CD4-positive, CD25-positive, alpha-beta regulatory T cell (primary cell): ENCODE measurements around the gene SH3TC1. TPM values are rescaled to one million over a fixed set of nuclear protein-coding genes. Genes with fewer than 3 reads are reported as not detected.

Experiments used
- ATAC-seq, 2 donors: fragments of 150-1000 bp; cut with Tn5 transposase; one replicate each; pipeline ENCODE4 v1.10.0; 2021; ENCODE audit warnings: low read depth in 2 of 2, moderate number of reproducible peaks in 2 of 2, moderate library complexity in 1 of 2
- DNase-seq, 3 donors: peaks; one replicate each; pipeline versions ENCODE4 v3.0.0 to v3.0.0-alpha.2; 2012 to 2022; ENCODE audit warnings: mixed read lengths in 1 of 3
- H3K27ac ChIP-seq: one replicate; pipeline ENCODE4 v1.7.0; 2013; ENCODE audit warnings: mild to moderate bottlenecking, low read length; ENCODE audit not compliant: insufficient read depth, poor library complexity, severe bottlenecking
- H3K27me3 ChIP-seq: one replicate; pipeline ENCODE4 v1.7.0; 2013; ENCODE audit warnings: low read length; ENCODE audit not compliant: control insufficient read depth, insufficient read depth
- H3K36me3 ChIP-seq: one replicate; pipeline ENCODE4 v1.7.0; 2013; ENCODE audit warnings: mild to moderate bottlenecking, low read length, moderate library complexity; ENCODE audit not compliant: control insufficient read depth, insufficient read depth
- H3K4me1 ChIP-seq: 2 replicates; pipeline ENCODE4 v1.7.0; 2013; ENCODE audit warnings: mild to moderate bottlenecking, low read length; ENCODE audit not compliant: insufficient read depth, control insufficient read depth, poor library complexity, severe bottlenecking
- H3K4me3 ChIP-seq: one replicate; pipeline ENCODE4 v1.7.0; 2013; ENCODE audit warnings: low read depth, mild to moderate bottlenecking, low read length, moderate library complexity
- H3K9me3 ChIP-seq, 2 experiments: 1 replicate in 1 of 2; 2 replicates in 1 of 2; pipeline ENCODE4 v1.7.0; 2013; ENCODE audit warnings: low read length in 2 of 2, mild to moderate bottlenecking in 1 of 2, moderate library complexity in 1 of 2; ENCODE audit not compliant: control insufficient read depth in 2 of 2
- H3K27ac Mint-ChIP-seq, 3 donors: one replicate each; pipeline ENCODE4 v1.8.0; 2020 to 2022; ENCODE audit warnings: mild to moderate bottlenecking in 3 of 3, mixed read lengths in 3 of 3, moderate library complexity in 2 of 3
- H3K27me3 Mint-ChIP-seq: one replicate; pipeline ENCODE4 v1.8.0; 2022; ENCODE audit warnings: mild to moderate bottlenecking, mixed read lengths
- H3K36me3 Mint-ChIP-seq: one replicate; pipeline ENCODE4 v1.8.0; 2020; ENCODE audit warnings: mixed read lengths
- H3K4me1 Mint-ChIP-seq, 4 donors: one replicate each; pipeline ENCODE4 v1.8.0; 2020 to 2022; ENCODE audit warnings: mixed read lengths in 4 of 4, mild to moderate bottlenecking in 1 of 4
- H3K4me3 Mint-ChIP-seq, 4 donors: one replicate each; pipeline ENCODE4 v1.8.0; 2020 to 2022; ENCODE audit warnings: mild to moderate bottlenecking in 4 of 4, mixed read lengths in 4 of 4, moderate library complexity in 3 of 4
- H3K9me3 Mint-ChIP-seq, 7 donors: one replicate each; pipeline ENCODE4 v1.8.0; 2020 to 2022; ENCODE audit warnings: mixed read lengths in 7 of 7, mild to moderate bottlenecking in 3 of 7, moderate library complexity in 2 of 7
- polyA plus RNA-seq, 4 donors: library from polyadenylated mRNA; unstranded; fragments of 300-500 nt; fragmentation: Illumina TruSeq; gene quantifications; one replicate each; pipeline ENCODE4 v1.2.3, GENCODE V29; 2021
- total RNA-seq: library from RNA; stranded (reverse); gene quantifications from one replicate; pipeline ENCODE4 v1.2.3, GENCODE V29; 2022

SH3TC1 gene
- total and polyA plus RNA-seq, 5 donors from 2014 or later, result 10.6 to 125 (median 15.4) TPM

DNA sequence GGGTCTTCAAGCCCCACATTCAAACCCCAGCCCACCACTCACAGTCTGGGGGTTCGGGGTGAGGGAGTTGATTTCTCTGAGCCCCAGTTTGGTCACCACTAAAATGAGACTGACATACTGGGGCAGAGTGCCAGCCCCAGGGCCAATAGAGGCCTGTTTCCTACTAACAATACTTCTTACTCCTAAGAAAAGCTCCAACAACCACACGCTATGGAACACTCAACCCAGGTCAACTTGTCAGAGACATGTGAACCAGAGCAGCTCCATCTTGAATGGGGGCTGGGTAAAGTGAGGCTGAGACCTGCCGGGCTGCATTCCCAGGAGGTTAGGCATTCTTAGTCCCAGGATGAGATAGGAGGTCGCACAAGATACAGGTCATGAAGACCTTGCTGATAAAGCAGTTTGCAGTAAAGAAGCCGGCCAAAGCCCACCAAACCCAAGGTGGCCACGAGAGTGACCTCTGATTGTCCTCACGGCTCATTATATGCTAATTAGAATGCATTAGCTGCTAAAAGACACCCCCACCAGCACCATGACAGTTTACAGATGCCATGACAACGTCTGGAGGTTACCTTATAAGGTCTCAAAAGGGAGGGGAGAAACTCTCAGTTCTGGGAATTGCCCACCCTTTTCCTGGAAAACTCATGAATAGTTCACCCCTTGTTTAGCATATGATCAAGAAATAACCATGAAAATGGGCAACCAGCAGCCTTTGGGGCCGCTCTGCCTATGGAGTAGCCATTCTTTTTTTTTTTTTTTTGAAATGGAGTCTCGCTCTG, 43.9 kb downstream of the SH3TC1 start:
- Mint-ChIP-seq H3K27me3 (no peaks in the 10 kb centered on the region), H3K36me3 (peaks cover 5% of the 10 kb centered on the region), H3K4me3 (no peak overlapping the region), H3K4me1 (peaks cover 0 to 11% (median 4%) of the 10 kb centered on the region in 4 donors), H3K9me3 (peaks cover 0 to 1% (median 0%) of the 10 kb centered on the region in 7 donors), H3K27ac (no peak overlapping the region)
- no peaks in the 10 kb centered on the region for H3K27me3 ChIP-seq
- DNase-seq, result peak in 1 of 3 donors; percentile 38
- H3K27ac ChIP-seq, result no peak overlapping the region
- no peaks in the 10 kb centered on the region for H3K9me3 ChIP-seq
- no peaks in the 10 kb centered on the region for H3K36me3 ChIP-seq
- ATAC-seq, result no peak
- H3K4me1 ChIP-seq, result peaks cover 9% of the 10 kb centered on the region
- H3K4me3 ChIP-seq, result no peak overlapping the region

- peaks cover 0 to 1% (median 0%) of the 10 kb centered on the region in 7 donors for H3K9me3 Mint-ChIP-seq
Observed at GRCh38 chr4:8244001-8244757, 45.1 kb downstream of the SH3TC1 start.

GRCh38 chr4:8244931-8245460, 45.9 kb downstream of the SH3TC1 start:
- Histone ChIP-seq H3K36me3 (no peaks in the 10 kb centered on the region), H3K27ac (no peak overlapping the region), H3K4me3 (no peak overlapping the region), H3K9me3 (no peaks in the 10 kb centered on the region), H3K27me3 (no peaks in the 10 kb centered on the region), H3K4me1 (peaks cover 9% of the 10 kb centered on the region)
- DNase-seq (no peak), ATAC-seq (no peak)
- Mint-ChIP-seq H3K4me1 (peaks cover 0 to 11% (median 4%) of the 10 kb centered on the region in 4 donors), H3K4me3 (no peak overlapping the region), H3K36me3 (no peaks in the 10 kb centered on the region), H3K27ac (no peak overlapping the region), H3K9me3 (peaks cover 0 to 1% (median 0%) of the 10 kb centered on the region in 7 donors), H3K27me3 (no peaks in the 10 kb centered on the region)

More at GRCh38 chr4:8244001-8244757, 45.1 kb downstream of the SH3TC1 start:
- H3K27ac Mint-ChIP-seq, result peak overlapping the region in 1 of 3 donors; percentile 20
- no peaks in the 10 kb centered on the region for H3K9me3 ChIP-seq
- H3K36me3 Mint-ChIP-seq, result peaks cover 2% of the 10 kb centered on the region
- DNase-seq, result no peak
- no peaks in the 10 kb centered on the region for H3K27me3 ChIP-seq
- H3K4me3 ChIP-seq, result no peak overlapping the region
- ATAC-seq, result no peak
- peaks cover 0 to 11% (median 4%) of the 10 kb centered on the region in 4 donors for H3K4me1 Mint-ChIP-seq
- H3K27me3 Mint-ChIP-seq, result no peaks in the 10 kb centered on the region
- no peaks in the 10 kb centered on the region for H3K36me3 ChIP-seq
- no peak overlapping the region for H3K27ac ChIP-seq
- no peak overlapping the region for H3K4me3 Mint-ChIP-seq
- peaks cover 9% of the 10 kb centered on the region for H3K4me1 ChIP-seq

DNA sequence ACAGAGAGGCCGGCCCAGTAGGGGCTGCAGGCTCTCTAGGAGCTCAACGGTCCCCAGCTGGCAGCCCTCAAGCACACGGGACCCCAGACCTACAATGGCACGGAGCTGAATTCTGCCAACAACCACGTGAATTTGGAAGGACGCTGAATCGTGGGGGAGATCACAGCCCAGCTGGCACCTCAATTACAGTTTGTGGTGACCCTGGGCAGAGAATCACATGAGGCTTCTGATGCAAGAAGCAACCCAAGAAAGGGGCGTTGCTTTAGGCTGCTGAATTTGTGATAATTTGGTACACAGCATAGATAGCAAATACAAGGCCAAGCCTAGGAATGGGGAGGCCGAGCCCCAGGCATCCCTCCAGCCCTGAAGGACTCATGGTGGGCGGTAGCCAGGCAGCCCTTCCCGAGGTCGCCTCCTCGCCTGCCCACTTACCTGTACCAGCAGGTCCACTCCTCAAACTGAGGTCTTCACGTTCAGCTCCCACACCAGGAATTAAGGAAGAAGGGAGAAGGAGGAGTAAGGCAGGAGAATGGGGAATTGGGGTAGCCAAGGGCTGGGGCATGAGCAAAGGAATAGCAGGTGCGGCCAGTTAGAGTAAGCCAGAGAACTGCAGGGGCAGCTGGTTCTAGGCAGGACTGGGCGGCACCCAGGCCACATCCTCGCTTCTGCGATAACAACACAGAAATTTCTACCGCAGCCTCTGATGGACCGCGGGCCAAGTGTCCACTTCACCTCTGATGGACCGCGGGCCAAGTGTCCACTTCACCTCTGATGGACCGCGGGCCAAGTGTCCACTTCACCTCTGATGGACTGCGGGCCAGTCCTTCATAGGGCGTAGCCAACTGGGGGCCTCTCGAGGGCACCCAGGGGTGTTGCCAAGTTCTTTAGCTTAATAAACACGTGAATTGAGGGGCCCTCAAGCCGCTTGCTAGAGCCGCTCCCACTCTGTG, 47.1 kb downstream of the SH3TC1 start:
- H3K36me3 Mint-ChIP-seq, result no peaks in the 10 kb centered on the region
- H3K4me1 ChIP-seq, result peaks cover 9% of the 10 kb centered on the region
- H3K27ac ChIP-seq, result no peak overlapping the region
- no peaks in the 10 kb centered on the region for H3K27me3 ChIP-seq
- H3K9me3 Mint-ChIP-seq, result peaks cover 0 to 1% (median 0%) of the 10 kb centered on the region in 7 donors
- no peak overlapping the region for H3K4me3 Mint-ChIP-seq
- H3K4me3 ChIP-seq, result no peak overlapping the region
- DNase-seq (no peak), ATAC-seq (no peak)
- no peaks in the 10 kb centered on the region for H3K36me3 ChIP-seq
- no peaks in the 10 kb centered on the region for H3K9me3 ChIP-seq
- peaks cover 0 to 11% (median 4%) of the 10 kb centered on the region in 4 donors for H3K4me1 Mint-ChIP-seq
- no peak overlapping the region for H3K27ac Mint-ChIP-seq
- no peaks in the 10 kb centered on the region for H3K27me3 Mint-ChIP-seq

- no peak for DNase-seq
- Histone ChIP-seq H3K4me3 (no peak overlapping the region), H3K27ac (no peak overlapping the region), H3K36me3 (no peaks in the 10 kb centered on the region), H3K4me1 (peaks cover 2% of the 10 kb centered on the region), H3K9me3 (no peaks in the 10 kb centered on the region), H3K27me3 (no peaks in the 10 kb centered on the region)
- no peak overlapping the region for H3K4me3 Mint-ChIP-seq
- ATAC-seq, result no peak
- no peaks in the 10 kb centered on the region for H3K36me3 Mint-ChIP-seq
- peaks cover 0 to 3% (median 0%) of the 10 kb centered on the region in 4 donors for H3K4me1 Mint-ChIP-seq
- no peak overlapping the region for H3K27ac Mint-ChIP-seq
- H3K27me3 Mint-ChIP-seq, result no peaks in the 10 kb centered on the region
- H3K9me3 Mint-ChIP-seq, result peaks cover 0 to 1% (median 0%) of the 10 kb centered on the region in 7 donors
Observed at GRCh38 chr4:8247047-8247930, 48.2 kb downstream of the SH3TC1 start.

DNA sequence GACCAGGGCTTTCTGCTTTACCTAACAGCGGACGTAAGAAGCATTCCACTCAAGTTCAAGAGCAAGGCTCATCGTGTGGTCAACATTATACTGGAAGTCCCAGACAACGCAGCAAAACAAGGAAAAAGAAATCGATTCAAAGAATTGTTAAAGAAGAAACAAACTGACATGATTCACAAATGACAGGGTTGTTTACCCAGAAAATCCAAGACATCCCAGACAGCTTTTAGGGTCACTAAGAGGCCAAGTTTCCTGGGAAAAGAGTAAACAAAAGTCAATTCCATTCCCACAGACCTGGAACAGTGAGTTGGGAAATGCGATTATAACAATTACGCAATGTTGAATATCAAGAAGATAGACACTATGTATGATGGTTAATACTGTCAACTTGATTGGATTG, 49.0 kb downstream of the SH3TC1 start:
- Mint-ChIP-seq H3K4me3 (no peak overlapping the region), H3K9me3 (peaks cover 0 to 1% (median 0%) of the 10 kb centered on the region in 7 donors), H3K27me3 (no peaks in the 10 kb centered on the region), H3K27ac (no peak overlapping the region), H3K36me3 (no peaks in the 10 kb centered on the region), H3K4me1 (no peaks in the 10 kb centered on the region)
- DNase-seq, result no peak
- Histone ChIP-seq H3K36me3 (no peaks in the 10 kb centered on the region), H3K4me3 (no peak overlapping the region), H3K9me3 (no peaks in the 10 kb centered on the region), H3K4me1 (no peaks in the 10 kb centered on the region), H3K27ac (no peak overlapping the region), H3K27me3 (no peaks in the 10 kb centered on the region)
- ATAC-seq, result no peak
